ENCODE results near the gene NACA.

The NACA gene

DNA sequence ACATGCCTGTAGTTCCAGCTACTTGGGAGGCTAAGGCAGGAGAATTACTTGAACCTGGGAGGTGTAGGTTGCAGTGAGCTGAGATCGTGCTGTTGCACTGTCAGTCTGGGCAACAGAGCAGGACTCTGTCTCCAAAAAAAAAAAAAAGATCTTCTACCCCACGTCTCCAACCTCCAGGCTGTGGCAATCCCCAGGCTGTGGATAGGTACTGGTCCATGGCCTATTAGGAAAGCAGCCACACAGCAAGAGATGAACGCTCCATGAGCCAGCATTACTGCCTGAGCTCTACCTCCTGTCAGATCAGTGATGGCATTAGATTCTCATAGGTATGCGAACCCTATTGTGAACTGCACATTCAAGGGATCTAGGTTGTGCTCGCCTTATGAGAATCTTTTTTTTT, 30.9 kb downstream of the NACA start:
- no peak overlapping the region for H3K4me3 ChIP-seq (ENCODE audit: control insufficient read depth, low read depth, low read length)
- no peak for DNase-seq (ENCODE audit: low read depth)
- TF ChIP-seq CTCF (conservative IDR thresholded peaks at IDR 0.05; ENCODE audit: control insufficient read depth, insufficient read depth, low read depth, low read length) = no peak

DNA sequence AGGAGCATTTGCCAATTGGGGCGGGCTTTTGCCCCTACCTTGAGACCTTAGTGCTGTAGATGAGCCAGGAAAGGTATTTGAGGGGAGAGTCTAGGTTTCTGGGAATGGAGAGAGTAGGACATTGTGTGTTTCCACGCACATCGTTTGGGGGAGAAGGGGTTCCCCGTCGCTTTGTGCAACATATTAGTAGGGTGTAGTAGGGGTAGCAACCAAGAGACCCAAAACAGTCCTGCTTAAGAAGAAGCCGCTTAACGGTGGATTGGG, 36.3 kb downstream of the NACA start:
- H3K4me3 ChIP-seq (ENCODE audit: control insufficient read depth, low read depth, low read length) = peak overlapping the region; percentile 73
- no peak for DNase-seq (ENCODE audit: low read depth)
- no peak for TF ChIP-seq CTCF (conservative IDR thresholded peaks at IDR 0.05; ENCODE audit: control insufficient read depth, insufficient read depth, low read depth, low read length)

DNA sequence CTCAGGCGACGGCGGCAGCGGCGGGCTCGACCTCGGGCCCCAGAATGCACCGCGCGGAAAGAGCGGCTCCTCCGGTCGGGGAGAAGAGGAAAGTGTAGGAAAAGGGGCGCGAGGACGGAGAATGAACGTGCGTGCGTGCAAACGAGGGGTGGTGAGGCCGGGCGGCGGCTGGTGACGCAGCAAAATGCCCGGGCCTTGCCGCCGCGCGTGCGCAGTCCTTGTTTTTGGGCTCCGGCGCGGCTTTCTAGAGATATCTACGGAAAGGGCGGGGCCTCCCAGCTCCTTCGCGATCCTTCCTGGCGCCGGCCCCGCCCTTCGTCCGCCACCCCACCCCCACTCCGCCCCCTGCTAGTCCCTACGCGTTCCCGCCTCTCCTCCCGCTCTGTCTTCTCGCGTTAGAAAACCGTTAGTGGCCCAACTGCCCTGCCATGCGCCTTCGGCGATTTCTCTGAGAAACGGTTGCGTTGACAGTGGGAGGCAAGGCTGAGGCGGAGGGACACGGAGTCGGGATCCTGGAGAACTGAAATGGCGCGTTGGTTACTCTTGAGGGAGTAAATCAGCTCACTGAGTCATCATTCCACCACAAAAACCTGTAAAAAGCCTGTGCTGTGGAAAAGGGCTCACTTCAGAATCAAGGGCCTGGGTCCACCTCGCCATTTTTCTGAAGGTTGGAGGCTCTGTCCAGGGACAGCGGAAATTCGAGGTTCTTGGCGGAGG, 36.8 kb downstream of the NACA start, which contains the start of gene PTGES3:
Gene PTGES3, minus strand, starts transcription at position 156 of the 717 bp plus-strand sequence. CDS start 285 bp downstream, outside the sequence.
- peak; percentile 97 for DNase-seq (ENCODE audit: low read depth)
- peak within 1 kb of the TSS; percentile 98 for H3K4me3 ChIP-seq (ENCODE audit: control insufficient read depth, low read depth, low read length)
- no peak for TF ChIP-seq CTCF (conservative IDR thresholded peaks at IDR 0.05; ENCODE audit: control insufficient read depth, insufficient read depth, low read depth, low read length)

DNA sequence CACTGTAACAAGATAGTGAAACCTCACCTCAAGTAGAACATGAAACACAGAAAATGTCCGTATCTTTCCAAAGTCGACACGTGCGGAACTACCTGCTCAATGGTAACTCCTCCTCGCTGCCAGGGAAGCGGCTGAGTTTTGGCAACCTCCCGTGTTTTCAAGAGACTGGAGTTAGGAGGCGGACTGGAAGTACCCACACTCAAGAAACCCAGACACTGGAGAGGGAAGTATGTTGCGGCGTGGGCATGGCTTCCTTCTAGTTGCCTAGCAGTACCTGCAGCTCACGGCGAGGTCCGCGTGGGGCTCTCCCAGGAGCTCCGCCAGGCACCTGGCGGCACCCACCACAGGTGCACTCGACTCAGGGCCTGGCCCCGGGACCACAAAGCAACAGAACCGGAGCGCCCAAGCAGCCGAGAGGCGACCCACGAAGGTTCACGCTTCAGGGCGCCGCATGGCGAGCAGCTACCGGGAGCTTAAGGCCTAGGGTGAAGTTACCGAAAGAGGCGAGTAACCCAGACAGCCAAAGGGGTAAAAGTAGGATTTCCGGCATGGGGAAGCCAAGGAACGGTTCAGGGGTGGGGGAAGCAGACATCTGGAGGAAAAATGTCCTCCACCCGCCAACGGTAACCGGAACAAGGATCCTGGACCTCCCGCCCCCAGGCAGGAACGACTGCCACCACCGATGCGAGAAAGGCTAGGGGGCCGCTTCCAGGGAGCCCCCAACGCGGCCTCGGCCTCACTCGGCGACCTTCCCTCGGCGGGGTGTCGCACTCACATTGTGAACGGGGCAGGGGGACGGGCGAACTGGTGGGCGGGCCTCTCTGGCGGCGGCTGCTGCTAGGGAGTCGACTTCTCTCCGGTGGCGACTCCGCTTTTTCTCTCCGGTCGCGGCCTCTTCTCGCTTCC, 37.6 kb downstream of the NACA start:
- H3K4me3 ChIP-seq (ENCODE audit: control insufficient read depth, low read depth, low read length) = peak overlapping the region; percentile 98
- TF ChIP-seq CTCF (conservative IDR thresholded peaks at IDR 0.05; ENCODE audit: control insufficient read depth, insufficient read depth, low read depth, low read length) = no peak
- DNase-seq (ENCODE audit: low read depth) = peak; percentile 24

DNA sequence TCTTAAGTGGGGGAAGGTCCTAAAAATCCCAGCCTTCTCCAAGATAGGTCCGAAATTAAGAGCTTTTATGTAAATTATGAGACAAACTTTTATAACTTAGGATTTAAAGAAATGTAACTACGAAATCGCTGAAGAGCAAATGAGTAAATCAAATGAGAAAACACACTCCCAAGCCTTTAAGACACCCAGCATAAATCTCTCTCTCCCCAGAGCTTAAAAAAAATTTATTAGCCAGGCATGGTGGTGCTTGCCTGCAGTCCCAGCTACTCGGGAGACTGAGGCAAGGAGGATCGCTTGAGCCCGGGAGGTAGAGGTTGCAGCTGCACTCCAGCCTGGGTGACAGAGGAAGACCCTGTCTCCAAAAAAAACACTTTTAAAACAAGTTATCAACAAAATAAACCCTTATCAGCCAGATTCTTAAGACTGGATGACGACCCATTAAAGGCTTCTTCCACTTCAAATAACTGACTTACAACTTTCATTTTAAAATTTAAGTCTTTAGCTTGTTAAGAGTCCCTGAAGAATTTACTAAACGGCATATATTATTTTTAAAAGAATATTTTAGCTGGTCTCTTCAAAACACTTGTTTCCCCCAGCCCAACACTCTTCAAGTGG, 40.2 kb downstream of the NACA start:
- H3K4me3 ChIP-seq (ENCODE audit: control insufficient read depth, low read depth, low read length) = peak overlapping the region; percentile 98
- TF ChIP-seq CTCF (conservative IDR thresholded peaks at IDR 0.05; ENCODE audit: control insufficient read depth, insufficient read depth, low read depth, low read length) = no peak
- no peak for DNase-seq (ENCODE audit: low read depth)

GRCh38 chr12:56682323-56682722, 42.8 kb downstream of the NACA start:
- TF ChIP-seq CTCF (conservative IDR thresholded peaks at IDR 0.05; ENCODE audit: control insufficient read depth, insufficient read depth, low read depth, low read length) = no peak
- no peak overlapping the region for H3K4me3 ChIP-seq (ENCODE audit: control insufficient read depth, low read depth, low read length)

More at GRCh38 chr12:56682323-56682722, 42.8 kb downstream of the NACA start:
- DNase-seq (ENCODE audit: low read depth) = no peak
